ENCODE data around the gene FKBP4.

- TF ChIP-seq NFYB (CRISPR knock-in tag; IDR thresholded peaks at IDR 0.05) (no peak), CTCF (CRISPR knock-in tag; IDR thresholded peaks at IDR 0.05) (no peak), SP2 (CRISPR knock-in tag; IDR thresholded peaks at IDR 0.05) (no peak), ZNF274 (CRISPR knock-in tag; IDR thresholded peaks at IDR 0.05) (no peak), ZBTB26 (CRISPR knock-in tag; IDR thresholded peaks at IDR 0.05; ENCODE audit: borderline replicate concordance) (no peak), ZZZ3 (CRISPR knock-in tag; IDR thresholded peaks at IDR 0.05; ENCODE audit: borderline replicate concordance) (no peak), PHF21A (CRISPR knock-in tag; IDR thresholded peaks at IDR 0.05) (no peak), ZFY (CRISPR knock-in tag; IDR thresholded peaks at IDR 0.05) (no peak), ZFP36 (IDR thresholded peaks at IDR 0.05; ENCODE audit: borderline replicate concordance, low read depth, low read length, partially characterized antibody) (no peak), PRDM10 (CRISPR knock-in tag; IDR thresholded peaks at IDR 0.05; ENCODE audit: low read depth) (no peak), ATF6 (CRISPR knock-in tag; conservative IDR thresholded peaks at IDR 0.05) (no peak), KLF13 (CRISPR knock-in tag; IDR thresholded peaks at IDR 0.05) (no peak)
Measured at GRCh38 chr12:2805143-2805520, 10.4 kb downstream of the FKBP4 start.

Data from HepG2 (cell line).